ENCODE measurements around the gene RARB. TPM values are rescaled to one million over a fixed set of nuclear protein-coding genes. Genes with fewer than 3 reads are reported as not detected.

The RARB gene
- total and polyA plus RNA-seq, 2 of the 13 experiments (the other 11 are each of a cell fraction or from before 2014, with no cell fraction given) = 0.16 TPM; not detected in 1

DNA sequence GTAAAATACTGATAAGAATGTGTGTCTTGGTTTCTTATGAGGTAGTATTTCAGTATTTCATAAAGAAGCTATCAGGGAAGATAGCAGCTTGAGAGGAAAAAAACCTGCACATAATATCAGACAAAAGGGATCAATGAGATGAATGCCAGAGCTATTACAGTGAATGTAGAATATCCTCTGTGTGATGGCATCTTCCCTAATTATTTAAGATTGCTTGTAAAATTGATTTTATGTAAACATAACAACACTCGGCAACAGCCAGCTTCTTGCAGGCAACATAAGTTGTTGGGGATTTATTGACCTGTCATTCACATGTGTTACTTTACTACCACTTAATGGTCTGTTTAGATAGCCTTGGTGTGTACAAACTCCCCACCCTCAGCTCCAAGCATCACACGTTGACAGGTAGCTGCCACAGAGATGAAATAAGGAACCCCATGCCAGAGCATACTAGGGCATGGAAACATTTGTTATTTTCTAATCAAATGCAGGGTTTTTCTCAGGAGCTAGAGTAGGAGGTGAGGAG is 49.2 kb upstream of the RARB start:
- no peak for ATAC-seq
- 22% methylated on average over 2 of the region's 2 CpGs for WGBS (ENCODE audit: low lambda C conversion rate)
- Histone ChIP-seq H3K27me3 (ENCODE audit: control insufficient read depth in 1 of 2, insufficient read depth in 2 of 2, low read length in 2 of 2) (no peaks in the 10 kb centered on the region), H2AFZ (ENCODE audit: low read length) (no peak overlapping the region), H3K4me1 (ENCODE audit: insufficient read depth, low read length) (no peaks in the 10 kb centered on the region), H3K79me2 (ENCODE audit: insufficient read depth, low read length) (no peaks in the 10 kb centered on the region), H3K27ac (ENCODE audit: extremely low read length, insufficient read depth, low read length) (no peak overlapping the region), H3K9me3 (ENCODE audit: low read length) (no peaks in the 10 kb centered on the region), H3K4me3 (replicated peaks in 1 of 3; ENCODE audit: insufficient read depth in 1 of 3, low read depth in 2 of 3, low read length in 3 of 3) (no peak overlapping the region), H3K4me2 (ENCODE audit: low read depth, low read length) (no peak overlapping the region), H4K20me1 (ENCODE audit: insufficient read depth, low read length) (no peaks in the 10 kb centered on the region), H3K36me3 (replicated peaks in 1 of 2; ENCODE audit: control insufficient read depth in 1 of 2, insufficient read depth in 2 of 2, low read length in 2 of 2) (no peaks in the 10 kb centered on the region), H3K9ac (ENCODE audit: insufficient read depth, low read depth, low read length) (no peak overlapping the region)
- in situ Hi-C loops (cut with HindIII; ENCODE audit: extremely low pct_ligation_motif_present, low pct_unique_long_range_greater_than_20kb) = no loop called here
- FAIRE-seq = no peak
- no TSS peak for BruUV-seq (replicated peaks)
- TF ChIP-seq MAFK (conservative IDR thresholded peaks at IDR 0.05 in 1 of 2, IDR thresholded peaks at IDR 0.05 in 1 of 2; ENCODE audit: low read length in 2 of 2) (no peak), ZBTB10 (CRISPR knock-in tag; IDR thresholded peaks at IDR 0.05; ENCODE audit: borderline replicate concordance) (no peak), CENPBD1 (CRISPR knock-in tag; IDR thresholded peaks at IDR 0.05; ENCODE audit: borderline replicate concordance, low read depth) (no peak), HMGXB3 (CRISPR knock-in tag; IDR thresholded peaks at IDR 0.05; ENCODE audit: borderline replicate concordance) (no peak), ZNF891 (CRISPR knock-in tag; IDR thresholded peaks at IDR 0.05) (no peak), NCOA5 (CRISPR knock-in tag; IDR thresholded peaks at IDR 0.05) (no peak)
- TF ChIP-seq, protein P1, sequence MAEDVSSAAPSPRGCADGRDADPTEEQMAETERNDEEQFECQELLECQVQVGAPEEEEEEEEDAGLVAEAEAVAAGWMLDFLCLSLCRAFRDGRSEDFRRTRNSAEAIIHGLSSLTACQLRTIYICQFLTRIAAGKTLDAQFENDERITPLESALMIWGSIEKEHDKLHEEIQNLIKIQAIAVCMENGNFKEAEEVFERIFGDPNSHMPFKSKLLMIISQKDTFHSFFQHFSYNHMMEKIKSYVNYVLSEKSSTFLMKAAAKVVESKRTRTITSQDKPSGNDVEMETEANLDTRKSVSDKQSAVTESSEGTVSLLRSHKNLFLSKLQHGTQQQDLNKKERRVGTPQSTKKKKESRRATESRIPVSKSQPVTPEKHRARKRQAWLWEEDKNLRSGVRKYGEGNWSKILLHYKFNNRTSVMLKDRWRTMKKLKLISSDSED (CRISPR knock-in tag; IDR thresholded peaks at IDR 0.05) = no peak
- DNase-seq (ENCODE audit: low spot score) = no peak
- ChIA-PET CTCF (ENCODE audit: low intra/inter-chr PET ratio, low total read pairs) (no interaction called here), POLR2A (no interaction called here)
- intact Hi-C loops (cut with micrococcal nuclease; ENCODE audit: unreplicated experiment) = no loop called here

Measured in HepG2 (cell line).